Measurements from ENCODE around the gene CXCL14.

Gene CXCL14

GRCh38 chr5:135596157-135596763 is 17.5 kb upstream of the CXCL14 start:
- no peak for DNase-seq (ENCODE audit: low read depth)

GRCh38 chr5:135594416-135594960 is 15.7 kb upstream of the CXCL14 start:
- no peak for DNase-seq (ENCODE audit: low read depth)

GRCh38 chr5:135593886-135594285 is 15.1 kb upstream of the CXCL14 start:
- DNase-seq (ENCODE audit: low read depth) = no peak

- no peak for DNase-seq (ENCODE audit: low read depth)
Observed at GRCh38 chr5:135593141-135593540, 14.3 kb upstream of the CXCL14 start.

- DNase-seq (ENCODE audit: low read depth) = no peak
Observed at GRCh38 chr5:135592312-135593045, 13.7 kb upstream of the CXCL14 start.

GRCh38 chr5:135591277-135591676 is 12.5 kb upstream of the CXCL14 start:
- DNase-seq (ENCODE audit: low read depth) = no peak

- no peak for DNase-seq (ENCODE audit: low read depth)
Observed at GRCh38 chr5:135589152-135589551, 10.4 kb upstream of the CXCL14 start.

- DNase-seq (ENCODE audit: low read depth) = no peak
Observed at GRCh38 chr5:135587721-135588663, 9.2 kb upstream of the CXCL14 start.

GRCh38 chr5:135584918-135585317 is 6.1 kb upstream of the CXCL14 start:
- no peak for DNase-seq (ENCODE audit: low read depth)

- no peak for DNase-seq (ENCODE audit: low read depth)
Observed at GRCh38 chr5:135584276-135584675, 5.5 kb upstream of the CXCL14 start.

- no peak for DNase-seq (ENCODE audit: low read depth)
Observed at GRCh38 chr5:135582099-135582781, 3.4 kb upstream of the CXCL14 start.

- no peak for DNase-seq (ENCODE audit: low read depth)
Observed at GRCh38 chr5:135578305-135578684, 496 bp downstream of the CXCL14 start.

- DNase-seq (ENCODE audit: low read depth) = no peak
Observed at GRCh38 chr5:135577421-135577820, 1.4 kb downstream of the CXCL14 start.

GRCh38 chr5:135576075-135576599 is 2.7 kb downstream of the CXCL14 start:
- DNase-seq (ENCODE audit: low read depth) = no peak

- no peak for DNase-seq (ENCODE audit: low read depth)
Observed at GRCh38 chr5:135574493-135574892, 4.3 kb downstream of the CXCL14 start.

GRCh38 chr5:135571902-135572301 is 6.9 kb downstream of the CXCL14 start:
- no peak for DNase-seq (ENCODE audit: low read depth)

- DNase-seq (ENCODE audit: low read depth) = no peak
Observed at GRCh38 chr5:135571066-135571609, 7.7 kb downstream of the CXCL14 start.

GRCh38 chr5:135570453-135570764 is 8.4 kb downstream of the CXCL14 start:
- DNase-seq (ENCODE audit: low read depth) = no peak

GRCh38 chr5:135569755-135570452 is 8.9 kb downstream of the CXCL14 start:
- DNase-seq (ENCODE audit: low read depth) = no peak

GRCh38 chr5:135568923-135569360 is 9.8 kb downstream of the CXCL14 start:
- no peak for DNase-seq (ENCODE audit: low read depth)

GRCh38 chr5:135568246-135568645 is 10.5 kb downstream of the CXCL14 start:
- DNase-seq (ENCODE audit: low read depth) = no peak
